Cardiac muscle cell (in vitro differentiated cells and primary cell): ENCODE data around the gene LHFPL6. TPM values are rescaled to one million over a fixed set of nuclear protein-coding genes. Genes with fewer than 3 reads are reported as not detected.
A peak's percentile ranks its signal among the peaks of the same experiment; 100 is the strongest.

Source experiments
- DNase-seq, 2 donors: peaks; one replicate each; pipeline versions ENCODE4 v3.0.0 to v3.0.0-alpha.2; 2010 to 2017; ENCODE audit warnings: low read depth in 1 of 2, low spot score in 1 of 2
- H3K27ac ChIP-seq: fragments of 200-600 bp; sonication (generic); 2 replicates; pipeline ENCODE4 v1.5.1; 2016
- H3K27me3 ChIP-seq: fragments of 200-600 bp; sonication (generic); 2 replicates; pipeline ENCODE4 v1.6.0; 2016; ENCODE audit warnings: control low read depth
- H3K36me3 ChIP-seq: fragments of 200-600 bp; sonication (generic); 2 replicates; pipeline ENCODE4 v1.5.1; 2016; ENCODE audit warnings: control low read depth
- H3K4me1 ChIP-seq: fragments of 200-600 bp; sonication (generic); 2 replicates; pipeline ENCODE4 v1.8.1; 2017; ENCODE audit warnings: low read depth, mild to moderate bottlenecking, mixed run types
- H3K4me3 ChIP-seq: fragments of 200-600 bp; sonication (generic); 2 replicates; pipeline ENCODE4 v1.5.1; 2016; ENCODE audit warnings: mild to moderate bottlenecking
- H3K9me3 ChIP-seq: fragments of 200-600 bp; sonication (generic); 2 replicates; pipeline ENCODE4 v1.5.1; 2017; ENCODE audit warnings: low read depth, mild to moderate bottlenecking, control low read depth
- CTCF ChIP-seq: IDR thresholded peaks from 2 replicates; pipeline ENCODE4 v1.5.1; 2012; ENCODE audit warnings: low read depth, mild to moderate bottlenecking, low read length
- polyA plus RNA-seq: library from polyadenylated mRNA; unstranded; fragments of >200 nt; fragmentation: Nextera tagmentation; extraction: Ambion mirVana; gene quantifications from 2 replicates; pipeline ENCODE4 v1.2.1, GENCODE V29; 2016
- total RNA-seq: library from RNA; depleted of rRNA; stranded (reverse); fragments of >200 nt; gene quantifications from 2 replicates; pipeline ENCODE4 v1.2.3, GENCODE V29; 2016

The LHFPL6 gene
- total and polyA plus RNA-seq, 2 experiments from 2014 or later = 10.0 to 19.2 TPM

- H3K9me3 ChIP-seq = no peaks in the 10 kb centered on the region
- H3K4me3 ChIP-seq = no peak overlapping the region
- H3K27ac ChIP-seq = no peak overlapping the region
- H3K36me3 ChIP-seq = no peaks in the 10 kb centered on the region
- peaks cover 5% of the 10 kb centered on the region for H3K4me1 ChIP-seq
- no peak for TF ChIP-seq CTCF
- no peaks in the 10 kb centered on the region for H3K27me3 ChIP-seq
- DNase-seq = peak in 1 of 2 donors; percentile 13
Observed at GRCh38 chr13:39419876-39420275, 183.1 kb downstream of the LHFPL6 start.

- H3K9me3 ChIP-seq = no peaks in the 10 kb centered on the region
Observed at GRCh38 chr13:39419068-39419467, 183.9 kb downstream of the LHFPL6 start.

GRCh38 chr13:39418424-39418823 lies 184.6 kb downstream of the LHFPL6 start:
- Histone ChIP-seq H3K36me3 (no peaks in the 10 kb centered on the region), H3K27me3 (no peaks in the 10 kb centered on the region), H3K9me3 (no peaks in the 10 kb centered on the region), H3K4me3 (no peak overlapping the region), H3K4me1 (peaks cover 5% of the 10 kb centered on the region), H3K27ac (no peak overlapping the region)
- no peak for TF ChIP-seq CTCF
- DNase-seq = no peak

More at GRCh38 chr13:39419068-39419467, 183.9 kb downstream of the LHFPL6 start:
- Histone ChIP-seq H3K27me3 (no peaks in the 10 kb centered on the region), H3K4me3 (no peak overlapping the region), H3K4me1 (peaks cover 5% of the 10 kb centered on the region), H3K27ac (no peak overlapping the region), H3K36me3 (no peaks in the 10 kb centered on the region)
- TF ChIP-seq CTCF = no peak
- DNase-seq = no peak

- peak in 1 of 2 donors; percentile 71 for DNase-seq
- Histone ChIP-seq H3K9me3 (no peaks in the 10 kb centered on the region), H3K27me3 (no peaks in the 10 kb centered on the region), H3K4me3 (no peak overlapping the region), H3K4me1 (peaks cover 5% of the 10 kb centered on the region), H3K27ac (no peak overlapping the region), H3K36me3 (no peaks in the 10 kb centered on the region)
- TF ChIP-seq CTCF = no peak
Observed at GRCh38 chr13:39417643-39418042, 185.3 kb downstream of the LHFPL6 start.

- Histone ChIP-seq H3K9me3 (no peaks in the 10 kb centered on the region), H3K4me1 (peaks cover 5% of the 10 kb centered on the region), H3K4me3 (no peak overlapping the region), H3K27me3 (no peaks in the 10 kb centered on the region), H3K27ac (no peak overlapping the region), H3K36me3 (no peaks in the 10 kb centered on the region)
- TF ChIP-seq CTCF = peak; percentile 42
- DNase-seq = peak; percentile 57 to 65
Observed at GRCh38 chr13:39417131-39417530, 185.9 kb downstream of the LHFPL6 start.
